Heart right ventricle (tissue), 16 donors: ENCODE results near the gene AAK1. TPM values are rescaled to one million over a fixed set of nuclear protein-coding genes. Genes with fewer than 3 reads are reported as not detected.
A peak's percentile ranks its signal among the peaks of the same experiment; 100 is the strongest.

ENCODE experiments used
- ATAC-seq, 8 donors: fragments of 200-7000 bp; cut with Tn5 transposase; one replicate each; pipeline ENCODE4 v1.9.1; 2020; ENCODE audit warnings: mild to moderate bottlenecking in 8 of 8, moderate library complexity in 8 of 8, moderate number of reproducible peaks in 1 of 8
- DNase-seq, 2 donors: peaks; one replicate each; pipeline ENCODE4 v3.0.0-alpha.2; 2020
- H3K27ac ChIP-seq, 10 donors: fragments of 200-600 bp; sonication (generic) in 2 of 10; one replicate each; pipeline versions ENCODE4 v1.5.0 to v1.8.0; 2020 to 2022; ENCODE audit warnings: mild to moderate bottlenecking in 3 of 10
- H3K27me3 ChIP-seq, 7 donors: fragments of 200-600 bp; one replicate each; pipeline ENCODE4 v1.8.0; 2021 to 2022; ENCODE audit warnings: mild to moderate bottlenecking in 2 of 7
- H3K36me3 ChIP-seq, 9 donors: fragments of 200-600 bp; sonication (generic) in 1 of 9; one replicate each; pipeline versions ENCODE4 v1.5.0 to v1.8.0; 2020 to 2022; ENCODE audit warnings: mild to moderate bottlenecking in 2 of 9
- H3K4me1 ChIP-seq, 9 donors: fragments of 200-600 bp; sonication (generic) in 1 of 9; one replicate each; pipeline versions ENCODE4 v1.5.0 to v1.8.0; 2020 to 2022; ENCODE audit warnings: mild to moderate bottlenecking in 4 of 9
- H3K4me3 ChIP-seq, 10 donors: fragments of 200-600 bp; sonication (generic) in 2 of 10; one replicate each; pipeline versions ENCODE4 v1.5.0 to v1.8.0; 2020 to 2022; ENCODE audit warnings: mild to moderate bottlenecking in 7 of 10, moderate library complexity in 2 of 10
- H3K9me3 ChIP-seq, 11 donors: fragments of 200-600 bp in 10 of 11; sonication (generic) in 2 of 11; one replicate each; pipeline versions ENCODE4 v1.5.0 to v1.8.0; 2013 to 2022; ENCODE audit warnings: mild to moderate bottlenecking in 2 of 11, control low read depth in 1 of 11, moderate library complexity in 1 of 11
- WGBS, 2 donors: extraction: QIAGEN DNeasy Blood & Tissue Kit; methylation state at CpG; one replicate each; pipeline ENCODE4 v1.1.7; 2013; ENCODE audit warnings: inconsistent platforms in 1 of 2; 5-methylcytosine and 5-hydroxymethylcytosine counted together
- intact Hi-C, 10 donors: fragments of 100-400 bp; cut with DNase I; formaldehyde crosslinking; loops; one replicate each; pipeline versions ENCODE4 v1.11.1 to v1.14.2; 2022
- polyA plus RNA-seq, 2 donors: library from polyadenylated mRNA; stranded (reverse); fragments of 200-250 nt; gene quantifications; one replicate each; pipeline ENCODE4 v1.2.3, GENCODE V29; 2013
- total RNA-seq, 10 donors: library from RNA; stranded (reverse); fragmentation: NEBNext Ultra II Directional in 3 of 10; extraction: Animal tissue kit (Norgen Biotek cat#: 25700) in 3 of 10; gene quantifications; one replicate each; pipeline versions ENCODE4 v1.2.1 to v1.2.4, GENCODE V29; 2021 to 2023
- TF ChIP-seq, protein P1 (sequence below), 9 donors: fragments of 200-600 bp; sonication (generic) in 2 of 9; IDR thresholded peaks; one replicate each; pipeline versions ENCODE4 v1.5.0 to v1.8.0; 2021 to 2022; ENCODE audit warnings: antibody characterized with exemption in 9 of 9, mild to moderate bottlenecking in 5 of 9, moderate library complexity in 1 of 9
- donor health status: Arrhythmogenic right ventricular cardiomyopathy.
- donor health status: ischemic (EF 13 %, LVEDD 7.1; RV severe dilation, severe dysfunction).
- donor health status: healthy with polysubstance abuse.
- donor health status: DM: no; HTN: yes; CAD: no.
- donor health status: DM: no; HTN: no; CAD: no.
- donor health status: ischemic (EF 25% LVEDD 6.9; RV normal size, moderate dysfunction).
- donor health status: ischemic (EF 25% LVEDD 5.7; RV mildly dilated, moderate dysfunction).
- donor health status: healthy.
- donor health status: DM: yes; HTN: yes; CAD: no.
- donor health status: Ischemic cardiomyopathy.
- donor health status: ischemic (EF 35%, LVEDD 5.7; RV mildly dilated, moderate dysfunction).
- donor health status: nonischemic (EF 11% LVEDD 7.7; RV severe dilation, severe dysfunction).
- donor health status: DM: yes; HTN: yes; CAD: no.
- donor health status: PGD.
- donor health status: ischemic (EF 29% LVEDD 5.4; RV normal size, mild dysfunction).
- donor health status: nonischemic (EF 23%, LVEDD 6.1; RV moderate dilation, normal function).

AAK1 gene
- total and polyA plus RNA-seq, 12 donors, result 10.1 to 148 (median 116) TPM

DNA sequence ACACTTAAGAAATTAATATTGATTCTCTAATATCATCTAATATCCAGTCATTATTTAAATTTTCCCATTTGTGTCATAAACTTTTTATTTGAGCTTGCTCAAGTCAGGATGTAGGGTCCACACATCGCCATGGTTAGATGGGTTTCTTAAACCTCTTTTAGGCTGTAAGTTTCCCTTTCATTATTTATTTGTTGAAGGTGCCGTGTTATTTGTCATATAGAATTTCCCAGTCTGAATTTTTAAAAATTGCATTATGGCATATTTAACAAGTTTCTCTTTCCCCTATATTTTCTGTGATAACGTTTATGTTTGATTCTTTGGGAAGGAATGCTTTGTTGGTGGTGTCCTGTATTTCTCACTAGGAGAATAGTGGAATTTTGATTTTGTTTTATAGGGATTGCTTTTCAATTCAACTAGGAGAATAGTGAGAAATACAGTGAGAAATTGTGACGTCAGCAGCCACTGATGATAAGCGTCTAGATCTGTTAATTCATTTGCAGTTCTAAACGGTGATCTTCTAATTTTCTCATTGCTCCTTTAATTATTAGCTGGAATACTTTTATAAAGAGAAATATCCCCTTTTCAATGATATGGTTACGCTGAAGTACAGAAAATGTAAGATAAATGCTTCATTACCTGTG lies 44.6 kb upstream of the AAK1 start:
- H3K36me3 ChIP-seq, result no peaks in the 10 kb centered on the region
- intact Hi-C loops, result no loop called here
- peaks cover 2 to 43% (median 14%) of the 10 kb centered on the region in 9 donors for H3K4me1 ChIP-seq
- TF ChIP-seq, protein P1, sequence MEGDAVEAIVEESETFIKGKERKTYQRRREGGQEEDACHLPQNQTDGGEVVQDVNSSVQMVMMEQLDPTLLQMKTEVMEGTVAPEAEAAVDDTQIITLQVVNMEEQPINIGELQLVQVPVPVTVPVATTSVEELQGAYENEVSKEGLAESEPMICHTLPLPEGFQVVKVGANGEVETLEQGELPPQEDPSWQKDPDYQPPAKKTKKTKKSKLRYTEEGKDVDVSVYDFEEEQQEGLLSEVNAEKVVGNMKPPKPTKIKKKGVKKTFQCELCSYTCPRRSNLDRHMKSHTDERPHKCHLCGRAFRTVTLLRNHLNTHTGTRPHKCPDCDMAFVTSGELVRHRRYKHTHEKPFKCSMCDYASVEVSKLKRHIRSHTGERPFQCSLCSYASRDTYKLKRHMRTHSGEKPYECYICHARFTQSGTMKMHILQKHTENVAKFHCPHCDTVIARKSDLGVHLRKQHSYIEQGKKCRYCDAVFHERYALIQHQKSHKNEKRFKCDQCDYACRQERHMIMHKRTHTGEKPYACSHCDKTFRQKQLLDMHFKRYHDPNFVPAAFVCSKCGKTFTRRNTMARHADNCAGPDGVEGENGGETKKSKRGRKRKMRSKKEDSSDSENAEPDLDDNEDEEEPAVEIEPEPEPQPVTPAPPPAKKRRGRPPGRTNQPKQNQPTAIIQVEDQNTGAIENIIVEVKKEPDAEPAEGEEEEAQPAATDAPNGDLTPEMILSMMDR (IDR thresholded peaks at IDR 0.05), result no peak
- 92% methylated on average over 7 of the region's 7 CpGs for WGBS, 2 donors
- H3K9me3 ChIP-seq, result no peaks in the 10 kb centered on the region
- no peak overlapping the region for H3K4me3 ChIP-seq
- no peak for DNase-seq
- no peak overlapping the region for H3K27ac ChIP-seq
- no peak for ATAC-seq
- no peaks in the 10 kb centered on the region for H3K27me3 ChIP-seq

DNA sequence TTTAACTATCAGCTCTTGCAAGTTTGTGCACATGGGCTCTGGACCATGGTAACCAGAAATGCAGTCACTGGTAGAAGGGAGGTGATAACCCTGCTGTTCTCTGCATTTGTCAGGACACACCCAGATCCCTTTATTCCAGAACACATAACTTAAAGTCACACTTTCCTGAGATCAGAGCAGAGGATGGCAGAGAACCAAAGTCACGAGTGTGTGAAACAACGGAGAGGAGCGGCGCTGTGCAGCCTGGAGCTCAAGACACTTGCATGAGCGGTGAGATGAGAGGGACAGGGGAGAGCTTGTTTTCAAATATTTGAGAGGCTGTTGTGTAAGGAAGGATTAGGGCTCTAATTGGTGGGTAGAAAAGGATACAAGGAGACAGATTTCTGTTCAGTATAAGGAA lies 43.3 kb upstream of the AAK1 start:
- no peaks in the 10 kb centered on the region for H3K9me3 ChIP-seq
- H3K4me3 ChIP-seq, result no peak overlapping the region
- intact Hi-C loops, result no loop called here
- DNase-seq (peak in 1 of 2 donors; percentile 32), ATAC-seq (peak in 4 of 8 donors; percentile 19 to 47 (median 24))
- no peaks in the 10 kb centered on the region for H3K27me3 ChIP-seq
- peaks cover 2 to 49% (median 19%) of the 10 kb centered on the region in 9 donors for H3K4me1 ChIP-seq
- no peaks in the 10 kb centered on the region for H3K36me3 ChIP-seq
- 76 to 87% methylated on average over 5 of the region's 5 CpGs for WGBS, 2 donors
- TF ChIP-seq, protein P1 (IDR thresholded peaks at IDR 0.05), result no peak
- H3K27ac ChIP-seq, result peak overlapping the region in 2 of 10 donors; percentile 2 to 22

DNA sequence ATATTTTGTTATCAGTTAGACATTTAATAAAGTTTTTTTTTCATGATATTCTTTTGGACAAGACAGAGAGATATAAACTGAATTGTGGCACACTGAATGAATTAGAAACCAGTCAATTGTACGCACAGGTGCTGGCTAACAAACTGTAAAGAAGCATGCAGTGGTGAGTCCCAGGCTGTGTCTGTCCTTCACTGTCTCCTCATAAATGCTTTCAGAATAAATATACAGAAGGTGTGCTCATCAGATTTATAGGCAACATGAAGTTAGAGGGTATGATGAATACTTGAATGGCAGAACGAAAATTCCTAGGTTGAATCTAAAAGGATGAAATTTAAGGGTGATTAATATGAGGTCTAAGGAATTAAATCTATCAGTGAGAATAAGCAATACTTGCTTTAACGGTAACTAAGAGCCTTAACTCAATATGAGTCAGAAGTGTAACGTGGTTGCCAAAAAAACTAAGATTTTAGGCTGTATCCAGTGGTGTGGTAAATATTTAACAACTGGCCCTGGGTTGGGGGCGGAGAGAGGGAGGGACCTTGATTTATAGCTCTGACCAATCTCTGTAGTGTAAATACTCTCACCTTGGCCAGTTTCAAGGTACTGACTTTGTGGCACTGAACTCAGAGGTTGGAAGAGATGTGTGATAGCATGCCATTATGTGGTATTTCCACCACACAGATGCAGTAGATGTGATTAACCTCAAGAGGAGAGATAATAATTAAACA lies 41.9 kb upstream of the AAK1 start:
- WGBS, 2 donors, result 90 to 91% methylated on average over 5 of the region's 5 CpGs
- H3K4me1 ChIP-seq, result peaks cover 2 to 54% (median 19%) of the 10 kb centered on the region in 9 donors
- H3K9me3 ChIP-seq, result no peaks in the 10 kb centered on the region
- DNase-seq (no peak), ATAC-seq (no peak)
- no peaks in the 10 kb centered on the region for H3K27me3 ChIP-seq
- intact Hi-C loops, result no loop called here
- H3K4me3 ChIP-seq, result no peak overlapping the region
- TF ChIP-seq, protein P1 (IDR thresholded peaks at IDR 0.05), result no peak
- H3K36me3 ChIP-seq, result no peaks in the 10 kb centered on the region
- peak overlapping the region in 1 of 10 donors; percentile 77 for H3K27ac ChIP-seq

DNA sequence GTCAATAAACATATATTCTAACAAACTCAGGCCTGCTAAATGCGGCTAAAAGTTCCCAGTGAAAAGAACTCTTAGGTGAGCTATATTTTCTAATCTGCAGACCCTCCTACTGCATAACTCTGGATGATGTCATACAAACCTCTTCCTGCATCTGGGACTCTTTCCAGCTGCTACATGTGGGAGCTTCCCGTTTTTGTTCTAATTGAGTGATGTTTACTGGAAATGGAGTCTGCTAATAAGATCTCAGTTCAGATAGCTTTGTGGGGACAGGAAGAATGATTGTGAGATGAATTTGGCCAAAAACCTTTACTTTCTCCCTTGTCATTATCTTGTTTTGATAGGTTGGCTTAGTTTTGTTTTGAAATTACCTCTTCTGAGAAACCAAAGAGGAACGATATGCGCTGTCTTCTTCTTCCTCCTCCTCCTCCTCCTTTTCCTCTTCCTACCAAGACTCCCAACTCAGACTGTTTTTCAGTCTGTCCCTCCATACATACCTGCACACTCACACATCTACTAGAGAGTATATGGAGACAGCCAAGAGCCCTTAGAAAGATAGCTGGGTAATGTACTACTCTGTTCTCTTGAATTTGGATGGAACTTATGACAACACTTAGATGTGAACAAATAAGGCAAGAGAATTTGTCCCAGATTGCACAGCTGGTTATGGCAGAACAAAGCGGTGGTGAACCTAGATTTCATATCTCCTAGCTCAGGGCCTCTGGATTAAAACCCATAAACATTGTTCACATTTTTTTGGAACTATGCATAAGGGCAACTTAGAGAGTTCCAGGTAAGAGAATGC lies 39.8 kb upstream of the AAK1 start:
- DNase-seq (peak in 1 of 2 donors; percentile 82), ATAC-seq (peak; percentile 81 to 96 (median 92))
- Histone ChIP-seq H3K4me1 (peaks cover 2 to 55% (median 19%) of the 10 kb centered on the region in 9 donors), H3K4me3 (peak overlapping the region in 4 of 10 donors; percentile 1 to 19 (median 12)), H3K9me3 (no peaks in the 10 kb centered on the region), H3K27ac (peak overlapping the region; percentile 50 to 82 (median 70)), H3K36me3 (no peaks in the 10 kb centered on the region), H3K27me3 (no peaks in the 10 kb centered on the region)
- intact Hi-C loops, result loop anchor here in 3 of 10 donors (5.0 kb wide), 2 partner anchors 36 to 41 kb away; partner anchors contain the start of gene AAK1 (in 2 of the 3)
- TF ChIP-seq, protein P1 (IDR thresholded peaks at IDR 0.05), result no peak
- 23 to 34% methylated on average over 5 of the region's 5 CpGs for WGBS, 2 donors
